IMR-90 (cell line): ENCODE data around the gene CD1D. TPM values are rescaled to one million over a fixed set of nuclear protein-coding genes. Genes with fewer than 3 reads are reported as not detected.

Experiments
- ATAC-seq: fragments of 200-7000 bp; cut with Tn5 transposase; 2 replicates; pipeline ENCODE4 v1.9.1; 2020; ENCODE audit warnings: low read depth, mild to moderate bottlenecking, moderate library complexity
- BruUV-seq: library from RNA; stranded (reverse); fragments of 400-500 nt; replicated peaks from 2 replicates; lab custom pipeline; 2021; lab: Mats Ljungman, UMichigan
- CTCF ChIA-PET: fragments of 300-600 bp; formaldehyde crosslinking; extraction: SDS; loops from one replicate; lab custom pipeline; 2021; ENCODE audit warnings: antibody characterized with exemption; lab: Yijun Ruan, JAX
- POLR2A ChIA-PET: fragments of 300-600 bp; sonication (Branson Sonifier 250); formaldehyde crosslinking; loops from one replicate; lab custom pipeline; 2022; ENCODE audit warnings: antibody characterized with exemption; ENCODE audit not compliant: unreplicated experiment; lab: Charles Lee
- DNase-seq: peaks from one replicate; pipeline ENCODE4 v3.0.0; 2013
- H2AFZ ChIP-seq: replicated peaks from 2 replicates; pipeline ENCODE3; 2013; ENCODE audit warnings: low read length, mild to moderate bottlenecking; ENCODE audit not compliant: poor library complexity
- H2AK5ac ChIP-seq: 2 replicates; pipeline ENCODE4 v1.6.1; 2013; ENCODE audit warnings: low read depth, low read length, inconsistent platforms
- H2AK9ac ChIP-seq: replicated peaks from 2 replicates; pipeline ENCODE3; 2013; ENCODE audit warnings: mild to moderate bottlenecking, low read depth, low read length, moderate library complexity; ENCODE audit not compliant: poor library complexity
- H2BK120ac ChIP-seq: 2 replicates; pipeline ENCODE4 v1.6.1; 2013; ENCODE audit warnings: low read depth, low read length, inconsistent platforms
- H2BK15ac ChIP-seq: 3 replicates; pipeline ENCODE4 v1.6.1; 2013; ENCODE audit warnings: low read depth, low read length, inconsistent platforms
- H2BK20ac ChIP-seq: 2 replicates; pipeline ENCODE4 v1.6.1; 2013; ENCODE audit warnings: low read depth, mild to moderate bottlenecking, inconsistent platforms, low read length, moderate library complexity
- H2BK5ac ChIP-seq: 2 replicates; pipeline ENCODE4 v1.6.1; 2013; ENCODE audit warnings: mild to moderate bottlenecking, low read depth, low read length, inconsistent platforms; ENCODE audit not compliant: poor library complexity, severe bottlenecking
- H3K14ac ChIP-seq: replicated peaks from 2 replicates; pipeline ENCODE4 v1.6.1; 2013; ENCODE audit warnings: low read depth, low read length, inconsistent platforms
- H3K18ac ChIP-seq: 2 replicates; pipeline ENCODE4 v1.6.1; 2013; ENCODE audit warnings: low read depth, low read length, control low read depth
- H3K23ac ChIP-seq: 2 replicates; pipeline ENCODE4 v1.6.1; 2013; ENCODE audit warnings: low read depth, low read length, inconsistent platforms
- H3K27ac ChIP-seq: 2 replicates; pipeline ENCODE4 v1.5.1; 2013; ENCODE audit warnings: mild to moderate bottlenecking, control low read depth, low read length; ENCODE audit not compliant: insufficient read depth
- H3K27me3 ChIP-seq: 2 replicates; pipeline ENCODE4 v1.6.1; 2013; ENCODE audit warnings: low read length; ENCODE audit not compliant: control insufficient read depth, insufficient read depth
- H3K36me3 ChIP-seq: 2 replicates; pipeline ENCODE4 v1.6.1; 2013; ENCODE audit warnings: low read length, mixed read lengths; ENCODE audit not compliant: control insufficient read depth, insufficient read depth
- H3K4ac ChIP-seq: 2 replicates; pipeline ENCODE4 v1.6.1; 2013; ENCODE audit warnings: low read depth, low read length, inconsistent platforms
- H3K4me1 ChIP-seq: 2 replicates; pipeline ENCODE4 v1.6.1; 2013; ENCODE audit warnings: low read length, mixed read lengths; ENCODE audit not compliant: control insufficient read depth, insufficient read depth
- H3K4me2 ChIP-seq: 2 replicates; pipeline ENCODE4 v1.6.1; 2013; ENCODE audit warnings: low read depth, mild to moderate bottlenecking, control low read depth, low read length, moderate library complexity
- H3K4me3 ChIP-seq: 2 replicates; pipeline ENCODE4 v1.5.1; 2013; ENCODE audit warnings: low read depth, mild to moderate bottlenecking, control low read depth, low read length, moderate library complexity; ENCODE audit not compliant: insufficient read depth
- H3K56ac ChIP-seq: 2 replicates; pipeline ENCODE4 v1.6.1; 2013; ENCODE audit warnings: low read length, inconsistent platforms; ENCODE audit not compliant: insufficient read depth; ENCODE audit errors: extremely low read depth
- H3K79me1 ChIP-seq, 2 experiments: 2 replicates each; pipeline ENCODE4 v1.6.1; 2013; ENCODE audit warnings: low read length in 2 of 2, inconsistent platforms in 1 of 2, low read depth in 1 of 2
- H3K9ac ChIP-seq: 2 replicates; pipeline ENCODE4 v1.6.1; 2013; ENCODE audit warnings: low read depth, low read length, control low read depth
- H3K9me1 ChIP-seq: 2 replicates; pipeline ENCODE4 v1.6.1; 2013; ENCODE audit warnings: low read length, inconsistent platforms; ENCODE audit not compliant: insufficient read depth
- H3K9me3 ChIP-seq: 2 replicates; pipeline ENCODE4 v1.6.1; 2013; ENCODE audit warnings: low read length; ENCODE audit not compliant: control insufficient read depth, insufficient read depth
- H4K20me1 ChIP-seq: 2 replicates; pipeline ENCODE4 v1.6.1; 2013; ENCODE audit warnings: low read length, inconsistent platforms; ENCODE audit not compliant: insufficient read depth
- H4K5ac ChIP-seq: 2 replicates; pipeline ENCODE4 v1.6.1; 2013; ENCODE audit warnings: mild to moderate bottlenecking, low read depth, low read length, control low read depth
- H4K8ac ChIP-seq, 2 experiments: 2 replicates each; pipeline ENCODE4 v1.6.1; 2013; ENCODE audit warnings: low read depth in 2 of 2, low read length in 2 of 2, control low read depth in 1 of 2, inconsistent platforms in 1 of 2
- H4K91ac ChIP-seq: 2 replicates; pipeline ENCODE4 v1.6.1; 2013; ENCODE audit warnings: low read depth, low read length, inconsistent platforms; ENCODE audit not compliant: insufficient read depth
- CEBPB ChIP-seq: IDR thresholded peaks from 2 replicates; pipeline ENCODE4 v1.6.1; 2012; ENCODE audit warnings: low read depth, low read length, improper control_type of control experiment
- CHD1 ChIP-seq: IDR thresholded peaks from 2 replicates; pipeline ENCODE4 v1.6.1; 2012; ENCODE audit warnings: low read depth, low read length, improper control_type of control experiment
- FOS ChIP-seq: fragments of 150-350 bp; IDR thresholded peaks from 2 replicates; pipeline ENCODE4 v1.6.1; 2016; ENCODE audit warnings: low read depth, low read length
- WGBS, 2 experiments: methylation state at CpG; one replicate each; pipeline versions ENCODE4 v1.1.5 to v1.1.7; 2013; ENCODE audit warnings: missing lambda C conversion rate in 2 of 2; ENCODE audit not compliant: insufficient read length in 1 of 2; ENCODE audit errors: extremely low coverage in 2 of 2; 5-methylcytosine and 5-hydroxymethylcytosine counted together
- dilution Hi-C: fragments of 300-500 bp; cut with HindIII; formaldehyde crosslinking; loops from one replicate; pipeline ENCODE4 v1.14.3; 2018; ENCODE audit warnings: low sequenced_read_pairs; ENCODE audit not compliant: unreplicated experiment
- in situ Hi-C: fragments of 300-500 bp; cut with MboI; formaldehyde crosslinking; loops from 3 replicates; pipeline ENCODE4 v1.14.3; 2019; ENCODE audit warnings: low sequenced_read_pairs, inconsistent platforms, mixed read lengths
- intact Hi-C: fragments of 100-400 bp; cut with micrococcal nuclease; formaldehyde crosslinking; loops from 2 replicates; pipeline ENCODE4 v1.10.0; 2022
- polyA plus RNA-seq, 3 experiments: library from polyadenylated mRNA; depleted of rRNA; stranded (reverse); fragments of >200 nt; gene quantifications; 2 replicates each; pipeline ENCODE4 v1.2.3, GENCODE V29; 2012; ENCODE audit warnings: low replicate concordance in 1 of 3
- total RNA-seq: library from RNA; depleted of rRNA; stranded (reverse); fragments of >200 nt; gene quantifications from 2 replicates; pipeline ENCODE4 v1.2.3, GENCODE V29; 2012

CD1D gene
- total and polyA plus RNA-seq, 2 of the 4 experiments (the other 2 are of a cell fraction), result not detected

DNA sequence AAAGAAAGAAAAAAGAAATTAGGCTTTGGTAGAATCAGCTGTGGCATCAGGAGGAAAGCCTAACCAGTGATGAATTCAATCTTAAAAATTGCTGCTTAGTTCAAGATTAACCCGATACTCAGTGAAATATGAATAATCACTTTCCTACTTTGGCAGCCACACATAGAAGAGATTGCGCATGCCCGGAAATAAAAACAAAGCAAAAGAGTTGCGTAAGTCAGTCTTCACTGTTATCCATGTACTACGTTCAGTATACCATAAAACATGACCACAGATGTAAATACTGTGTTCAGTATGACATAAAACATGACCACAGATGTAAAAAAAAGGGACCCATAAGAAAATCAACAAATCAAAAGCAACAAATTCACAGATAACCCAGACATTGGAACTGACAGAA, 19.2 kb downstream of the CD1D start:
- intact Hi-C loops, result no loop called here
- no peak for ATAC-seq
- in situ Hi-C loops, result loop anchor here (10.0 kb wide), 1 partner anchor 795 kb away; no protein-coding TSS in a partner anchor

More for the DNA sequence above, 19.2 kb downstream of the CD1D start:
- Histone ChIP-seq H3K23ac (no peak overlapping the region), H3K56ac (no peak overlapping the region), H2AK5ac (no peak overlapping the region), H3K27me3 (no peaks in the 10 kb centered on the region; the same call in 1 of the 2 replicates), H2BK120ac (no peak overlapping the region), H4K8ac (no peak overlapping the region), H3K79me1 (no peaks in the 10 kb centered on the region), H3K27ac (no peak overlapping the region), H4K91ac (no peak overlapping the region), H3K36me3 (no peaks in the 10 kb centered on the region), H3K9me3 (no peaks in the 10 kb centered on the region), H2BK5ac (no peak overlapping the region), H2AK9ac (no peak overlapping the region), H3K4me1 (no peaks in the 10 kb centered on the region), H3K9ac (no peak overlapping the region), H2BK15ac (no peak overlapping the region), H4K5ac (no peak overlapping the region), H2AFZ (no peak overlapping the region), H3K4me3 (no peak overlapping the region), H2BK20ac (no peak overlapping the region), H3K14ac (no peak overlapping the region), H4K20me1 (no peaks in the 10 kb centered on the region), H3K4ac (no peak overlapping the region), H3K18ac (no peak overlapping the region), H3K4me2 (no peak overlapping the region), H3K9me1 (no peaks in the 10 kb centered on the region)
- ChIA-PET CTCF (no interaction called here), POLR2A (interaction anchor here (0.6 kb wide), 1 partner anchor 447 kb away, joined by 7 read pairs; no protein-coding TSS in a partner anchor)
- dilution Hi-C loops, result no loop called here
- WGBS, 2 experiments, result no CpG with 5 or more reads among the region's 5 CpGs
- DNase-seq, result peak; percentile 14
- TF ChIP-seq CHD1, result no peak
- TF ChIP-seq FOS, result no peak
- TF ChIP-seq CEBPB, result peak; percentile 80
- no TSS peak for BruUV-seq
